ENCODE data around the gene NMT1. TPM values are rescaled to one million over a fixed set of nuclear protein-coding genes. Genes with fewer than 3 reads are reported as not detected.

Gene NMT1
- total and polyA plus RNA-seq, 4 donors, result 27.0 to 83.7 (median 42.6) TPM

- TF ChIP-seq, protein P1, sequence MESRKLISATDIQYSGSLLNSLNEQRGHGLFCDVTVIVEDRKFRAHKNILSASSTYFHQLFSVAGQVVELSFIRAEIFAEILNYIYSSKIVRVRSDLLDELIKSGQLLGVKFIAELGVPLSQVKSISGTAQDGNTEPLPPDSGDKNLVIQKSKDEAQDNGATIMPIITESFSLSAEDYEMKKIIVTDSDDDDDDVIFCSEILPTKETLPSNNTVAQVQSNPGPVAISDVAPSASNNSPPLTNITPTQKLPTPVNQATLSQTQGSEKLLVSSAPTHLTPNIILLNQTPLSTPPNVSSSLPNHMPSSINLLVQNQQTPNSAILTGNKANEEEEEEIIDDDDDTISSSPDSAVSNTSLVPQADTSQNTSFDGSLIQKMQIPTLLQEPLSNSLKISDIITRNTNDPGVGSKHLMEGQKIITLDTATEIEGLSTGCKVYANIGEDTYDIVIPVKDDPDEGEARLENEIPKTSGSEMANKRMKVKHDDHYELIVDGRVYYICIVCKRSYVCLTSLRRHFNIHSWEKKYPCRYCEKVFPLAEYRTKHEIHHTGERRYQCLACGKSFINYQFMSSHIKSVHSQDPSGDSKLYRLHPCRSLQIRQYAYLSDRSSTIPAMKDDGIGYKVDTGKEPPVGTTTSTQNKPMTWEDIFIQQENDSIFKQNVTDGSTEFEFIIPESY (IDR thresholded peaks at IDR 0.05), result no peak
These were observed 24.4 kb upstream of the NMT1 start (continued) for GRCh38 chr17:45036691-45037090.

- H3K4me1 ChIP-seq (ENCODE audit: control insufficient read depth in 4 of 4, insufficient read depth in 4 of 4, low read length in 3 of 4), result peaks cover 5 to 12% (median 7%) of the 10 kb centered on the region in 4 donors
- no peak for TF ChIP-seq TAF1 (conservative IDR thresholded peaks at IDR 0.05)
- TF ChIP-seq, protein P2, sequence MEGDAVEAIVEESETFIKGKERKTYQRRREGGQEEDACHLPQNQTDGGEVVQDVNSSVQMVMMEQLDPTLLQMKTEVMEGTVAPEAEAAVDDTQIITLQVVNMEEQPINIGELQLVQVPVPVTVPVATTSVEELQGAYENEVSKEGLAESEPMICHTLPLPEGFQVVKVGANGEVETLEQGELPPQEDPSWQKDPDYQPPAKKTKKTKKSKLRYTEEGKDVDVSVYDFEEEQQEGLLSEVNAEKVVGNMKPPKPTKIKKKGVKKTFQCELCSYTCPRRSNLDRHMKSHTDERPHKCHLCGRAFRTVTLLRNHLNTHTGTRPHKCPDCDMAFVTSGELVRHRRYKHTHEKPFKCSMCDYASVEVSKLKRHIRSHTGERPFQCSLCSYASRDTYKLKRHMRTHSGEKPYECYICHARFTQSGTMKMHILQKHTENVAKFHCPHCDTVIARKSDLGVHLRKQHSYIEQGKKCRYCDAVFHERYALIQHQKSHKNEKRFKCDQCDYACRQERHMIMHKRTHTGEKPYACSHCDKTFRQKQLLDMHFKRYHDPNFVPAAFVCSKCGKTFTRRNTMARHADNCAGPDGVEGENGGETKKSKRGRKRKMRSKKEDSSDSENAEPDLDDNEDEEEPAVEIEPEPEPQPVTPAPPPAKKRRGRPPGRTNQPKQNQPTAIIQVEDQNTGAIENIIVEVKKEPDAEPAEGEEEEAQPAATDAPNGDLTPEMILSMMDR (IDR thresholded peaks at IDR 0.05; ENCODE audit: low read depth, low read length, missing input control), result no peak
- no peak for TF ChIP-seq FOXA1 (IDR thresholded peaks at IDR 0.05)
- TF ChIP-seq EGR1 (IDR thresholded peaks at IDR 0.05; ENCODE audit: low read depth in 2 of 2), result no peak
- no peak for TF ChIP-seq SP1 (IDR thresholded peaks at IDR 0.05)
- TF ChIP-seq YY1 (IDR thresholded peaks at IDR 0.05), result no peak
- TF ChIP-seq, protein P3, sequence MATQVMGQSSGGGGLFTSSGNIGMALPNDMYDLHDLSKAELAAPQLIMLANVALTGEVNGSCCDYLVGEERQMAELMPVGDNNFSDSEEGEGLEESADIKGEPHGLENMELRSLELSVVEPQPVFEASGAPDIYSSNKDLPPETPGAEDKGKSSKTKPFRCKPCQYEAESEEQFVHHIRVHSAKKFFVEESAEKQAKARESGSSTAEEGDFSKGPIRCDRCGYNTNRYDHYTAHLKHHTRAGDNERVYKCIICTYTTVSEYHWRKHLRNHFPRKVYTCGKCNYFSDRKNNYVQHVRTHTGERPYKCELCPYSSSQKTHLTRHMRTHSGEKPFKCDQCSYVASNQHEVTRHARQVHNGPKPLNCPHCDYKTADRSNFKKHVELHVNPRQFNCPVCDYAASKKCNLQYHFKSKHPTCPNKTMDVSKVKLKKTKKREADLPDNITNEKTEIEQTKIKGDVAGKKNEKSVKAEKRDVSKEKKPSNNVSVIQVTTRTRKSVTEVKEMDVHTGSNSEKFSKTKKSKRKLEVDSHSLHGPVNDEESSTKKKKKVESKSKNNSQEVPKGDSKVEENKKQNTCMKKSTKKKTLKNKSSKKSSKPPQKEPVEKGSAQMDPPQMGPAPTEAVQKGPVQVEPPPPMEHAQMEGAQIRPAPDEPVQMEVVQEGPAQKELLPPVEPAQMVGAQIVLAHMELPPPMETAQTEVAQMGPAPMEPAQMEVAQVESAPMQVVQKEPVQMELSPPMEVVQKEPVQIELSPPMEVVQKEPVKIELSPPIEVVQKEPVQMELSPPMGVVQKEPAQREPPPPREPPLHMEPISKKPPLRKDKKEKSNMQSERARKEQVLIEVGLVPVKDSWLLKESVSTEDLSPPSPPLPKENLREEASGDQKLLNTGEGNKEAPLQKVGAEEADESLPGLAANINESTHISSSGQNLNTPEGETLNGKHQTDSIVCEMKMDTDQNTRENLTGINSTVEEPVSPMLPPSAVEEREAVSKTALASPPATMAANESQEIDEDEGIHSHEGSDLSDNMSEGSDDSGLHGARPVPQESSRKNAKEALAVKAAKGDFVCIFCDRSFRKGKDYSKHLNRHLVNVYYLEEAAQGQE (IDR thresholded peaks at IDR 0.05), result no peak
- TF ChIP-seq HNF4G (IDR thresholded peaks at IDR 0.05), result no peak
- TF ChIP-seq, protein P1 (IDR thresholded peaks at IDR 0.05), result no peak
- TF ChIP-seq ATF3 (IDR thresholded peaks at IDR 0.05), result no peak
- TF ChIP-seq RXRA (IDR thresholded peaks at IDR 0.05), result no peak
- no peak for TF ChIP-seq JUND (IDR thresholded peaks at IDR 0.05)
- TF ChIP-seq, protein P4, sequence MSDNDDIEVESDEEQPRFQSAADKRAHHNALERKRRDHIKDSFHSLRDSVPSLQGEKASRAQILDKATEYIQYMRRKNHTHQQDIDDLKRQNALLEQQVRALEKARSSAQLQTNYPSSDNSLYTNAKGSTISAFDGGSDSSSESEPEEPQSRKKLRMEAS (IDR thresholded peaks at IDR 0.05), result no peak
- TF ChIP-seq GABPA (IDR thresholded peaks at IDR 0.05 in 1 of 2, conservative IDR thresholded peaks at IDR 0.05 in 1 of 2), result no peak
- no peak for TF ChIP-seq NR2F2 (IDR thresholded peaks at IDR 0.05)
- no peak for TF ChIP-seq FOXA2 (IDR thresholded peaks at IDR 0.05)
- no peak for TF ChIP-seq HNF4A (conservative IDR thresholded peaks at IDR 0.05)
- TF ChIP-seq RAD21 (IDR thresholded peaks at IDR 0.05), result no peak
- peaks cover 0 to 5% (median 2%) of the 10 kb centered on the region in 4 donors for H3K36me3 ChIP-seq (ENCODE audit: control insufficient read depth in 4 of 4, insufficient read depth in 3 of 4, low read depth in 1 of 4, low read length in 3 of 4)
- H3K9ac ChIP-seq (ENCODE audit: low read depth in 1 of 2, low read length in 2 of 2), result no peak overlapping the region
- no peaks in the 10 kb centered on the region for H3K9me3 ChIP-seq (ENCODE audit: control insufficient read depth in 4 of 4, low read length in 3 of 4)
- no peaks in the 10 kb centered on the region for H3K27me3 ChIP-seq (ENCODE audit: control insufficient read depth in 4 of 4, insufficient read depth in 4 of 4, low read length in 3 of 4)
- 88% methylated on average over 13 of the region's 13 CpGs for WGBS
- H3K27ac ChIP-seq (ENCODE audit: low read depth in 1 of 2, low read length in 2 of 2), result no peak overlapping the region
- H3K4me3 ChIP-seq (ENCODE audit: low read depth in 1 of 3, low read length in 3 of 3), result no peak overlapping the region
- DNase-seq (ENCODE audit: low spot score), result no peak
These were observed 22.1 kb upstream of the NMT1 start for GRCh38 chr17:45038728-45039634.
